ENCODE data around the gene RAB3GAP1.
"Not testable (repeated sequence)": the region's sequence is repeated elsewhere in the genome, so short reads cannot be mapped to it uniquely, and the experiment has no call there.

RAB3GAP1 gene

DNA sequence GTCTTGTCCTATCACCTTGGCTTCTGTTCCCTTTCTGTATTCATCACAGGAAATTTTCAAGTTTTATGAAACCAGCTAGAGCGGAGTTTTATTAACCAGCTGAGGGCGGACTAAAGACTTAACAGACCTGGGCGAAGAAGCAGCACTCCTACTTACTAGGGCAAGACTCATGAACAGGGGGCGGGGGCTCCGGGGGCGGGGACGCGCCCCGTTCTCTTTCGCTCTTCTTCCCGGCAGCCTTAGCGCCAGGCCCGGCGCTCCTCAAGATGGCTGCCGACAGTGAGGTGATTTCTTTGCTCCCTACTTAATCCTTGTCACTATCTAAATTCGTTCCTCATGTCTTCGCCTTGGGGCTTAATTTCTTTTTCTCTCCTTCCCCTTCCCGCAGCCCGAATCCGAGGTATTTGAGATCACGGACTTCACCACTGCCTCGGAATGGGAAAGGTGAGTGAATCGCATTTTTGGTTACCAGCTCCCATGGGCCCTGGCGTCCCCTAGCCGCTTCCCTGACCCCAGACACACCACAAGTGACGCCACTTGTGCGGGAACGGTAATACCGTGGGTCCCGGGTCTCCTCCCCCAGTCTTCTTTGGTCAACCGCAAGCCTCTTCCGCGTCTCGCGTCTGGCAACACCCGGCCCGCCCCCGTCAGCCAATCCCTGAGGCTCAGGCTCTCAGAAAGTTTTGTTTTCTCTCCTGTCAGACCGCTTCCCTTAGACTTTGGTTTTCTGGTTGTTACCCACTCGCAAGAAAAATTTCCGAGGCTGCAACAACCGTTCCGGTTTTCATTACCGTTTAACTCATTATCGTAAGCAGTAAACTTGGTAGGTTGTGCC lies at the start of gene RAB3GAP1:
RAB3GAP1 (plus strand) TSS at position 251 of the 835 bp plus-strand sequence; CDS start at position 267, 16 bp downstream.
- peak; percentile 57 for DNase-seq

DNA sequence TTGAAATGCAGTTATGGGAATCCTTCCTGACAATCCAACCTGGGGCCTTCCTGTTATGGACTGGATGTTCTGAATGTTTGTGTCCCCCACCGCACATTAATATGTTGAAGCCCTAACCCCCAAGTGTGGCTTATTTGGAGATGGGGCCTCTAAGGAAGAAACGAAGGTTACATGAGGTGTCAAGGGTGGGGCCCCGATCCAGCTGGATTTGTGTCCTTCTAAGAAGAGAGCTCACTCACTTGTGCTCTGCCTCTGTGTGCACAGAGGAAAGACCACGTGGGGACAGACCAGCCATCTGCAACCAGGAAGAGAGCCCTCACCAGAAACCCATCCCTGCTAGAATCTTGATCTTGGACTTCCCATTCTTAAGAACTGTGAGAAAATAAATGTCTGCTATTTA lies 49.3 kb upstream of the RAB3GAP1 start:
- no peak for DNase-seq

DNA sequence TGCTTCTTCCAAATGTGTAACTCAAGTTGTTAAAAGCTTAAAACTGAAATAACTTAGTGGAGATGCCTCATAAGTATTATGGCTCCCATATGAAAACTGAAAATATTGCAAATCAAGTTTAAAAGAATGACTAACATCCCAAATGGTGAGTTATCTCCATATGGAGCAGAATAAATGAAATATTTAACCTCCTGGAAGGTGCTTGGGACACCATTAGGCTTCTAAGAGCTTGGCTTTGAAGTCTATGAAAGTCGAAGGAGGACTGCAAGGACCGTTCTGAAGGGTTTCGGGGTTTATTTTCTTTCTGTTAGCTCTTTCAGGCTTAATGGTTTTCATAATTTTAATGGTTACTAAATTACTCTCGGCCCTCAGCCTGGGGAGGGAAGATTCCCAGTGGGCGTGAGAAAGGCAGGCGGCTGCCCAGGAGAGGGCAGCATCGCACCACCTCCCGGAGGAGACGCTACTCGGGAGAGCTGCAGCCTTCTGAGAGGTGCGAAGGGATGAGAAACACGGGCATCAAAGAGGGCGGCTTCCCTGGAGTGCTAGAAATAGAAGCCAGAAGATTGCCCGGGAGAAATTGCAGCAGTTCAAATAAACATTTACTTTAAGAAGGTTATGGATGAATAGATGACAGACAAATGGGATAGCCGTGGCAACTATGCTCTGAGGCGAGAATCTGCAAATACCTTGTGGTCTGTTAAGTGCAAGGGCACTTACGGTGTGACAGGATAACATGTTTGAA lies 47.9 kb upstream of the RAB3GAP1 start:
- peak; percentile 54 for DNase-seq

DNA sequence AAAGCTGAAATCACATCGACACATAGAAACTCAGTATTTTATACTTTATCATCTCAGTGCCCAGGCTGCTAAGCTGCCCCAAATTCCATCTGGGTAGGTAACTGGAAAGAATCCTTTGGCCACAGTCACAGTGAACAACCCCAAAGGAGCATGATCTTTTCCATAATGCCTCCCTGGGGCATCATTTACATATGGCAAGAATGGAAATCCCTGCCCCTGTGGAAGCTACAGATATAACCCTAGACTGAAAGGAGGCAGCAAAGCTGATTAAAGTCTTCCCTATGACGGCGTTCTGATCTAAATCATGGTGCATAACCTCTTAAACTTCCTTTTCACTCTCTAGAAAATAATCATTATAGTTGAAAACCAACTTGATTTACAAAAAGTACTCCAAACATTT lies 46.3 kb upstream of the RAB3GAP1 start:
- DNase-seq: no peak

DNA sequence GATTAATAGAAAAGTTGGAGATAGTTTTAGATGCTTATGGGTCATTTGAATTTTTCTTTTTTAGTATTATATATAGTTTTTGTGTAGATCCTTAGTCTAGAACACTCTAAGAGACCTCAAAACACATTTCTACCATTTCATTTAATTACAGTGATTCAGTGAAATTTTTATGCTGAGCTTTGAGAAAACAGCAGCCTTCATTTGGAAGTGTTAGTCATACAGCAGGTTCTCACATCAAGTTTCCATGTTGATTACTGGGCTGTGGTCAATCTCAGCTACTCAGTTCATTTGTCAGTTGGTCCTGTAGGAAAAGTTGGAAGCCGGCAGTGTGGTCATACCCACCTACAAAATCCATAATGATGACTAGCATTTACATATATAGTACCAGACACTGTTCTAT lies 42.8 kb upstream of the RAB3GAP1 start:
- no peak for DNase-seq

DNA sequence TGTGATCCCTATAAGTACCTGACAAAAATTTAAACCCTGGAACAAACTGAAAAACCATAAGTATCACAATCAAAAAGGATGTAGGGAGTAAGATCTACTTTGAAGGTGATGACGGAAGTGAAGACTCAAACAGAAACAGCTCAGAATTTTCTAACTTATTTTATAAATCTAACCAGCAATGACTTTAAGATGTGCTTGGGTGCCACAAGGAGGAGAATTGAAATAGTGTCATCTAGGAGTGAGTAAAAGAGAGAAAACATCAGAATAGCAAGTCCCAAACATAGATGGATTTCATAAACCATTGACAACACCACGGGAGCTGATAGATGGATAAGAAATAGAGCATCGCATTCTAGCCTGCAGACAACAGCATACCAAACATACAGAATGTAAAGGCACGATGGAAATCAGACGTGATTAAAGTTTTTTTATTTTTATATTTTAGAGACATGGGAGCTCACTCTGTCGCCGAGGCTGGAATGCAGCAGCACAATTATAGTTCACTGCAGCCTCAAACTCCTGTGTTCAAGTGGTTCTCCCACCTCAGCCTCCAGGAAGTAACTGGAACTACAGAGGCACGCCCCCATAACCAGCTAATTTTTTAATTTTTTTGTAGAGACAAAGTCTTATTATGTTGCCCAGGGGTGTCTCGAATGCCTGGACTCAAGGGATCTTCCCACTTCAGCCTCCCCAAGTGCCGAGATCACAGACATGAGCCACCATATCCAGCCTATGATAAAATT lies 41.7 kb upstream of the RAB3GAP1 start:
- no peak for DNase-seq

DNA sequence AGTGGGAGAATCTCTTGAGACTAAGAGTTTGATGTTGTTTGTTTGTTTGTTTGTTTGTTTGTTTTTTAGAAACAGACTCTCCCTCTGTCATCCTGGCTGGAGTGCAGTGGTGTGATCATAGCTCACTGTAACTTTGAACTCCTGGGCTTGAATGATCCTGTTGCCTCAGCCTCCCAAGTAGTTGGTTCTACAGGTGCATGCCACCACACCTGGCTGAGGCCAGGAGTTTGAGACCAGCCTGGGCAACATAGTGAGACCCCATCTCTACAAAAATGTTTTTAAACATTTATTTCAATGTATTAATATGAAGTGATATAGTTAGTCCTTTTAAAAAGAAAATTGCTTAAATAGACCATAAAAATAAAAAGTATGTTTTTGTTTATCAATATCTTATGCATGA lies 40.5 kb upstream of the RAB3GAP1 start:
- no peak for DNase-seq

DNA sequence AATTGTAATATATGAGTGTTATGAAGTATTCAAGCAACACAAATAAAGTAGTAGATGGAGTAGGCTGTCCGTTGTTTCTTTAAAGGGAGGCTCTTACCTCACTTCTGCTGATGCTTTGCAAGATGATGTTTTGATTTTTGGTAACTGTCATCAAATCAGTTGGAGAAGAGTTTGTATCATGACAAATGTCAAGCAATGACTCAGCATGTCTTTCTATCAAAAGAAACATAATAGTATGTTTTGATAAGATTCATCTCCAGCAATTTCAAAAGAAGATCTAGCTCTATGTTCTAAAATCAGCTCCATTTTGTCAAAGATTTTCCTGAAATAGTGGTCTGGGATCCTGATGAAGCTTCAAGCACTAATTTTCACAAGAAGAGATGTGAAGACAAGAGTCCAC lies 30.5 kb upstream of the RAB3GAP1 start:
- DNase-seq: no peak

DNA sequence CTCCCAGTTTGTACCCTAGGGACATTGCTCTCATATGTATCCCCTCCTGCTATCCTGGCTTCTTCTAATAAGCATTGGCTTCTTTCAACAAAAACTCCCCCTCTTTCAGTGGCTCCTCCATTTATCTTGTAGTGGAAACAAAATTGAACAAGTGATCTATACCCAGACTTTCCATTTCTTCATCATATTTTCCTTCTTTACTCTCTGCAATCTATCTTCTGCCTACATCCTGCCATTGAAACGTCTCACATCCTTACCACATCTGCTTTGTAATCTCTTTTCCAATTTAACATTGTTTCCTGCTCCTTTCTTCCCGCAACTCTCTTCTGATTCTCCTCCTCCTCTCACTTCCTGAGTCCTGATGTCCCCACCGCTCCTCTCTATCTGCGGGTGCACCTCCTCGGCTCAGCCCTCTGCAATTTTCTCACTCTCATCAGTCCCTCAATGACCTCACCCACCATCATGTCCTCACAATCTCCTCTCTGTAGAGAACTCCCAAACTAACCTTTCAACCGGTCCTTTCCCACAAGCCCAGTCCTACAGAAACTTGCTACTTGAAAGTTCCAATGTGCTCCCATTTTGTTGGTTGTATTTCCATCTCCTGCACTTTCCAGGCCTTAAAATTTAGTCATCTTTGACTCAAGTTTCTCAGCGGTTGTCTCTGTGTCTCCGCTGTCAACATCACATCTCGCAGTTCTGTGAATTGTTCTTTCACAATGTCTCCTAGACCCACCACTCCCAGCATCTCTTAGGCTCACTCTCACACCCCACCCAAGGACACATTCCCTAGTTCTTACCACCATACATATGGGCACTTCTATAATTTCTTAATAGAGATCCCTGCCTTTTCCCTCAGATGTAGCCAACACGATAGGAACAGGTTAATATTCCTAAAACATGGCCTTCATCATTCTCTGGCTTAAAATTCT lies 28.9 kb upstream of the RAB3GAP1 start:
- no peak for DNase-seq

DNA sequence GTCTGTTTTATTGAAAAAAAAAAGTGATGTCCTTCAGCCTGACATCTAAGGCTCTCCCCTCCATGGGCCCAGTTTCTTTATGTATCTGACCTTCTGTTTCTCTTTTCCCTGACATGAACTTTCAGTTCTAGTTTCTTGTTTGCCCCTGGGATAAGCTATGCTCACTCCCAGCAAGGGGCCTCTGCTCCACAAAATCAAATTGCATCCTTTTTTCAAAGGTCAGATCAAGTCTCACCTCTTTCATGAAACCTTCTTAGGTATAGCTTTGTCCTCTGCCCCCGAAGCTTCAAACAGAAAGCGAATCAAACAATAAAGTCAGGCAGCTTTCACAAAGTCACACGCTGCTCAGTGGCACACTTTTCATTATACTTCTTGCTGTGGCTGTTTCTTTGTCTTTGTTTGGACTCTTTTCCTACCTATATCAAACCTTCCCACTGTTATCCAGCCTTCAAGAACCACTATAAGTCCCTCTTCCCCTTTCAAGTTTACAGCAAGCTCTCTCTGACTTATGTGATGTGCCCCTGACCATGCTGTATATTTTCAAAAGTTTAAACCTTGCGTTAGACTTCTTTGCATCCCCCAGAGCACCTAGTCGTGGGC lies 28.1 kb upstream of the RAB3GAP1 start:
- DNase-seq: no peak

DNA sequence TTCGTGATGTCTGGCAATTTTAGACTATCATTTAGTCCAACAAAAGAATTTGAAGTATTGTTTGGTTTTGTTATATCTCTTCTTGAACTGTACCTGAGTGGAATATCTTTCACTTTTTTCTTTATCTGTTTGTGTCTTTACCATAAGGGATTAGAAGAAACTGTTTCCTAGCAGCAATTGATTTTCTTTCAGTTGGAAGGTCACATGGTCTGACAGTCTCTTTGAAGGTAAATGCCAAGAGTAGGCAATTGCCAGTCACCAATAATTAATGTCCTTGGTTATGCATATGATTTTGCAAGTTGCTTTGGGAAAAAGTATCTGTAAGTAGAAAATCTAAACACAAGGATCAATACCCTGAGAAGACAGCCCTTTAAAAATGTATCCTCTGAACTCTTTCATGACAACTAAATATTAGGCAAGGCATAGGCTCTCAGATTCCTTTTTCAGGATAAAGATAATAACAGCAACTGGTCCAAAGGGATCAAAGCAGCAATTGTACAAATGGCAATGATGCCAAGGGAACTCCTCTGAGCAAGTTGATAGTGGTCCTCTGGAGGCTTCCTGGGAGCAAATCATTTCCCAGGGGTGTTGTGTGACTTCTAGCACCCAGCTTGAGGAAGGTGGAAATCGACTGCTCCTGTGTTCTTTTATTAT lies 22.5 kb upstream of the RAB3GAP1 start:
- no peak for DNase-seq

DNA sequence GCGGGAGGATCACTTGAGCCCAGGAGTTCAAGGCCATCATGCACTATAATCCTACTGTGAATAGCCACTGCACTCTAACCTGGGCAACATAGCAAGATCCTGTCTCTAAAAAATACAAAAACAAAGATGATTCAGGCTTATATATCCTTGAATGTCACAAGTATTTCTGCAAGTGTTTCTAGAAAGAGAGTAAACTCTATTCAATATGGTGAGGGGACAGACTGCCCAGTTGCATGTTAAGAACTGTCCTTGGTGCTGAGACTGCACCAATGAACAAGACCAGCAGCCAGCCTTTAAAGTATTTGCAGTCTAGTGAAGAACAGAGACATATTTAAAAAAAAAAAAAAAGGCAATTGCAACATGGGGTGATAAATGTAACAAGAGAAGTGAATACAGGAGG lies 21.3 kb upstream of the RAB3GAP1 start:
- no peak for DNase-seq

DNA sequence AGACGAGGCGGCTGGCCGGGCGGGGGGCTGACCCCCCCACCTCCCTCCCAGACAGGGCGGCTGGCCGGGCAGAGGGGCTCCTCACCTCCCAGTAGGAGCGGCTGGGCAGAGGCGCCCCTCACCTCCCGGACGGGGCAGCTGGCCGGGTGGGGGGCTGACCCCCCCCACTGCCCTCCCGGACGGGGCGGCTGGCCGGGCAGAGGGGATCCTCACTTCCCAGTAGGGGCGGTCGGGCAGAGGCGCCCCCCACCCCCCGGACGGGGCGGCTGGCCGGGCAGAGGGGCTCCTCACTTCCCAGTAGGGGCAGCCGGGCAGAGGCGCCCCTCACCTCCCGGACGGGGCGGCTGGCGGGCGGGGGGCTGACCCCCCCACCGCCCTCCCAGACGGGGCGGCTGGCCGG lies 18.9 kb upstream of the RAB3GAP1 start:
- DNase-seq: not testable (repeated sequence)

DNA sequence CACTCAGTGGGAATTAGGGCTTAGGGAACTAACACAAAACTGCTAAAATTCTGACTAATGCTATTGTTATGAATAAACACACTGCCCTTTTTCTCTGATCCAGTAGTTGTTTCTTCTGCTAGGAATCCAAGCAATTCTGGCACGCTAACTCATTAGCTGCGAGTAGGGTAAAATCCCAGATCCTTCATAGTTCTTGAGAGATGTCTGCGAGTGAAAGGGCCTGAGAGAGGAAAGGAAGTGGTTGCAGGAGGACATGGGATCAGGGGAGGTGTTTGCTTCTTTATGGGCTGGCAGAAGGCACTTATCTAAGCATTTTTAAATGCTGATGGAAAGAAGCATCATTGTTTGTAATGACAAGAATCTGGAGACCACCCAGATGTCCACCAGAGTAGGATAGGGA lies 14.3 kb upstream of the RAB3GAP1 start:
- DNase-seq: no peak

DNA sequence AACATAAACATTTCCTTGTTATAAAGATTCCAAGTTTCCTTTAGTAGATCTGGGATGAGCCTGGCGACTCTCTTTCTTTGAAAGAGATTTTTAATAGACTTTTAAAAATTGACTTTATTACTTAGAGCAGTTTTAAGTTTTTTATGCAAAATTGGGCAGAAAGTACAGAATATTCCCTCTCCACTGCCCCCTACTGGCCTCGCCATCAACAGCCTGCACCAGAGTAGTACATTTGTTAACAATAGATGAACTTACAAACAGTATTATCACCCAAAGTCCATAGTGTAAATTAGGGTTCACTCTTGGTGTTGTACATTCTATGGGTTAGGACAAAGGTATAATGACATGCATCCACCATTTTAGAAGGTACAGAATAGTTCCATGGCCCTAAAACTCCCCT lies 8.7 kb upstream of the RAB3GAP1 start:
- DNase-seq: no peak

DNA sequence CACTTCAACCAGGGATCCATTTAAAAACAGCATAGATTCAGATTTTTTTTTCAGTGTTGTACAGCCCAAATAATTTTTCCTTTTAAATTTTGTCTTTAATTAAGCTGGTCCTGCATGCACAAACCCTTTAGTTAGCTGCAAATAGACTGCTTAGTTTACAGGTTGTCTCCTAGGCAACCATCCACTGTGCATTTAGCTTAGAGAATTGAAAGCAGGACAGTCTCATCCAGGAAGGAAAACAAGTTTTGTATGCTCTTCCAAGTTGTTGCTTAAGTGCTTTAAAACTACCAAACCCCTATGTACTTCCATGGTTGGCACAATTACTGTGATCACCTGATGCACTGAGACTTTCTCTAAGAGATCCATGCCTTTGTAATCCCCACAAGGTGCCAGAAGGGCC lies 4.8 kb upstream of the RAB3GAP1 start, which contains the start of gene MAP3K19:
MAP3K19 (minus strand) TSS at position 148 of the 400 bp plus-strand sequence. CDS start 22,800 bp downstream, outside the sequence.
- no peak for DNase-seq

DNA sequence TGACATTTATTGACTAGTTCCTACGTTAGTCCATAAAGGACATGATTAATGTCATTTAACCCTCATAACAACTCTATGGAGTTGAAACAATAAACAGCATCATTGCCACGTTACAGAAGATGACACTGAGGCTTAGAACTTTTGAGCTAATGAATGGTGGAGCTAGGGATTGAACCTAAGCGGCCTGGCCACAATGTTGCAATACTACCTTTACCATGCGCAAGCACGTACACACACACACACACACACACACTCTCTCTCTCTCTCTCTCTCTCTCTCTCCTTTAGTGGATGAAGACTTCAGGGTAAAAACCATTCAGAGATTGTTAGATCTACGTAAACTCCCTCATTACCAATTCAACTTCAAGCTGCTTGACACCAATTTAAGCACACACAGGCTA lies 4.0 kb upstream of the RAB3GAP1 start:
- no peak for DNase-seq

DNA sequence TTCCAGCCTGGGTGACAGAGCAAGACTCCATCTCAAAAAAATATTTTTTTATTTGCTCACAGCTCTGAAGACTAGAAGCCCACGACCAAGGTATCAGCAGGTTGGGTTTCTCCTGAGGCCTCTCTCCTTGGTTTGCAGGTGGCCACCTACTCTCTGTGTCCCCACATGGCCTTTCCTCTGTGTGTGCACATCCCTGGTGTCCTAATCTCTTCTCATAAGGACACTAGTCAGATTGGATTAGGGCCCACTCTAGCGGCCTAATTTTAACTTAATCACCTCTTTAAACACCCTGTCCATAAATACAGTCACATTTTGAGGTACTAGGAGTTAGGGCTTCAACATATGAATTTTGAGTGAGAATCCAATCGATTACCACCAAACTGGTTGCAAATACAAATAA lies 2.0 kb upstream of the RAB3GAP1 start:
- no peak for DNase-seq

DNA sequence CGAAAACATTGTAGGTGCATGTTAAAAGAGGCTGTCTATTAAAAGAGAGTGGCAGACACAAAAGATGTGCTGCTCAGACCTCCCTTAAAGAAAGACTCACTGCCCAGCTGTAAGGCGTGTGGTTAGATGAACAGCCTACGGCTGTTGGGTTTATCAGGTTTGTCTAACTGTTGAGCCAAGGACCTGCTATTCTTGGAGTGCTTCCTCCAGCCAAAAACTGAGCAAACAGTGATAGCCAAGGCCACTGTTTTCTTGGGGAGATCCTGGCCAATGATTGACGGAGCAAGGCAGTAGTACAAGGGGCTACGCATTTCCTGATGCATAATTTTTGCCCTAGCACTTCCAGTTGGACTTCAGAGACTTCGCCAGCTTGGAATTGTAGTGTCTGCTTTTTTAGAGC lies 1.4 kb upstream of the RAB3GAP1 start:
- DNase-seq: no peak

DNA sequence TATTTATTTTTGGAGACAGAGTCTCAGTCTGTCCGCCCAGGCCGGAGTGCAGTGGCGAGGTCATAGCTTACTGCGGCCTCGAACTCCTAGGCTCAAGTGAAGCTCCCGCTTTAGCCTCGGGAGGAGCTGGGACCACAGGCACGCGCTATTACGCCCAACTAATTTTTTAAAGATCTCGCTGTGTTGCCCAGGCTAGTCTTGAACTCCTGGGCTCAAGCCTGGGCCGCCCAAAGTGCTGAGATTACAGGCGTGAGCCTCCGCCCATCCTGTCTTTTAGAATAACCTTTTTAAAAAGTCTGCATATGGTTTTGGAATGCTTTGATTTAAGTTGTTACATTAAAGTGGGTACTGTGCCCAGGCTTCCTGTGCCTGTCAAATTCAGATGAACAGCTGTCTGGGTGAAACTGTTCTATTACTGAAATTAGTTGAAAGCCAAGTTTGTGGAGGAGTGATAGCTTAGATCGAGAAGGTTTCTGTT lies 944 bp downstream of the RAB3GAP1 start:
- no peak for DNase-seq

DNA sequence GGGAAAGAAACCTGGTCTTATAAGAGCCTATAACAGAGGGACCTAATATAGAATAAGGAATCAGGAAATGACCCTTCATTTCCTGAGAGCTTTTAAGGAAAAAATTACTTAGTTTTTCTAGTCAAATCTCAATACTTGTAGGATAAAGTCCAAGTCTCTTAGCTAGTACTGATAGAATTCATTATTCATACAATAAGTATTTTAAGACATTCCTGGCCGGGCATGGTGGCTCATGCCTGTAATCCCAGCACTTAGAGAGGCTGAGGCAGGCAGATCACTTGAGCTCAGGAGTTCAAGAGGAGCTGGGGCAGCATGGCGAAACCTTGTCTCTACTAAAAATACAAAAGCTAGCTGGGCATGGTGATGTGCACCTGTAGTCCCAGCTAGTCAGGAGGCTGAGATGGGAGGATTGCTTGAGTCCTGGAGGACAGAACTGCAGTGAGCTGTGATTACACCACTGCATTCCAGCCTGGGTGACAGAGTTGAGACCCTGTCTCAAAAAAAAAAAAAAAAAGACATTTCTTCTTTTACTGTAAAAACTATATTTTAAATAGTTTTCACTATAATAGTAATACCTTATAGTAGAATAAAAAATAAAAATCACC lies 3.2 kb downstream of the RAB3GAP1 start:
- DNase-seq: no peak
